SK-N-SH treated with all-trans-retinoic acid at 6 μM for 48 hours (cell line): Measurements from ENCODE around the gene ZNF217.

Source experiments
- ATAC-seq: fragments of 200-7000 bp; cut with Tn5 transposase; 3 replicates; pipeline ENCODE4 v1.9.1; 2020; ENCODE audit warnings: mild to moderate bottlenecking, moderate library complexity
- ARNTL ChIP-seq: fragments of 450-650 bp; formaldehyde crosslinking; IDR thresholded peaks from 2 replicates; pipeline ENCODE4 v1.5.0; 2020; ENCODE audit warnings: low read depth, mild to moderate bottlenecking, moderate library complexity, borderline replicate concordance
- BACH2 ChIP-seq: fragments of 250-450 bp; sonication (Bioruptor Pico); IDR thresholded peaks from 2 replicates; pipeline ENCODE4 v1.9.0; 2021; ENCODE audit warnings: mild to moderate bottlenecking, borderline replicate concordance
- CSDC2 ChIP-seq: fragments of 250-450 bp; sonication (Bioruptor Pico); IDR thresholded peaks from 2 replicates; pipeline ENCODE4 v1.5.0; 2020; ENCODE audit warnings: mild to moderate bottlenecking, moderate library complexity
- ESRRG ChIP-seq: fragments of 250-450 bp; sonication (Bioruptor Pico); IDR thresholded peaks from 2 replicates; pipeline ENCODE4 v1.6.1; 2021; ENCODE audit warnings: mild to moderate bottlenecking
- ISL1 ChIP-seq: fragments of 250-450 bp; sonication (Bioruptor Pico); IDR thresholded peaks from 2 replicates; pipeline ENCODE4 v2.1.2; 2022; ENCODE audit warnings: mild to moderate bottlenecking, moderate library complexity
- OSR1 ChIP-seq: fragments of 250-450 bp; sonication (Bioruptor Pico); IDR thresholded peaks from 2 replicates; pipeline ENCODE4 v1.8.0; 2022; ENCODE audit warnings: moderate library complexity, mild to moderate bottlenecking, inconsistent platforms
- PPARA ChIP-seq: fragments of 250-450 bp; sonication (Bioruptor Pico); IDR thresholded peaks from 2 replicates; pipeline ENCODE4 v1.5.0; 2020; ENCODE audit warnings: mild to moderate bottlenecking, borderline replicate concordance
- RARB ChIP-seq: fragments of 250-450 bp; sonication (Bioruptor Pico); IDR thresholded peaks from 2 replicates; pipeline ENCODE4 v1.8.0; 2021; ENCODE audit warnings: mild to moderate bottlenecking, moderate library complexity
- SNAI2 ChIP-seq: fragments of 250-450 bp; sonication (Bioruptor Pico); IDR thresholded peaks from 2 replicates; pipeline ENCODE4 v1.5.0; 2020; ENCODE audit warnings: mild to moderate bottlenecking, moderate library complexity
- TCF4 ChIP-seq: fragments of 250-450 bp; sonication (Bioruptor Pico); IDR thresholded peaks from 2 replicates; pipeline ENCODE4 v1.8.0; 2021; ENCODE audit warnings: mild to moderate bottlenecking, moderate library complexity, borderline replicate concordance
- TOX ChIP-seq: fragments of 250-450 bp; sonication (Bioruptor Pico); IDR thresholded peaks from 2 replicates; pipeline ENCODE4 v1.8.0; 2021; ENCODE audit warnings: mild to moderate bottlenecking, moderate library complexity, borderline replicate concordance
- ZC3H10 ChIP-seq: fragments of 250-450 bp; sonication (Bioruptor Pico); IDR thresholded peaks from 2 replicates; pipeline ENCODE4 v1.5.1; 2021; ENCODE audit warnings: mild to moderate bottlenecking, moderate library complexity
- ZFP3 ChIP-seq: fragments of 250-450 bp; sonication (Bioruptor Pico); IDR thresholded peaks from 2 replicates; pipeline ENCODE4 v1.5.0; 2020; ENCODE audit warnings: mild to moderate bottlenecking, moderate library complexity
- ZFP30 ChIP-seq: fragments of 450-650 bp; formaldehyde crosslinking; IDR thresholded peaks from 2 replicates; pipeline ENCODE4 v1.5.0; 2022; ENCODE audit warnings: mild to moderate bottlenecking, moderate library complexity
- TF ChIP-seq, protein P1 (sequence below): fragments of 250-450 bp; sonication (Bioruptor Pico); IDR thresholded peaks from 2 replicates; pipeline ENCODE4 v1.5.1; 2021; ENCODE audit warnings: mild to moderate bottlenecking, moderate library complexity
- TF ChIP-seq, protein P2 (sequence below): fragments of 250-450 bp; sonication (Bioruptor Pico); IDR thresholded peaks from 2 replicates; pipeline ENCODE4 v1.5.0; 2020; ENCODE audit warnings: mild to moderate bottlenecking, moderate library complexity
- TF ChIP-seq, protein P3 (sequence below): fragments of 250-450 bp; sonication (Bioruptor Pico); IDR thresholded peaks from 2 replicates; pipeline ENCODE4 v1.8.0; 2021; ENCODE audit warnings: low read depth, mild to moderate bottlenecking, moderate library complexity, borderline replicate concordance

Gene ZNF217

DNA sequence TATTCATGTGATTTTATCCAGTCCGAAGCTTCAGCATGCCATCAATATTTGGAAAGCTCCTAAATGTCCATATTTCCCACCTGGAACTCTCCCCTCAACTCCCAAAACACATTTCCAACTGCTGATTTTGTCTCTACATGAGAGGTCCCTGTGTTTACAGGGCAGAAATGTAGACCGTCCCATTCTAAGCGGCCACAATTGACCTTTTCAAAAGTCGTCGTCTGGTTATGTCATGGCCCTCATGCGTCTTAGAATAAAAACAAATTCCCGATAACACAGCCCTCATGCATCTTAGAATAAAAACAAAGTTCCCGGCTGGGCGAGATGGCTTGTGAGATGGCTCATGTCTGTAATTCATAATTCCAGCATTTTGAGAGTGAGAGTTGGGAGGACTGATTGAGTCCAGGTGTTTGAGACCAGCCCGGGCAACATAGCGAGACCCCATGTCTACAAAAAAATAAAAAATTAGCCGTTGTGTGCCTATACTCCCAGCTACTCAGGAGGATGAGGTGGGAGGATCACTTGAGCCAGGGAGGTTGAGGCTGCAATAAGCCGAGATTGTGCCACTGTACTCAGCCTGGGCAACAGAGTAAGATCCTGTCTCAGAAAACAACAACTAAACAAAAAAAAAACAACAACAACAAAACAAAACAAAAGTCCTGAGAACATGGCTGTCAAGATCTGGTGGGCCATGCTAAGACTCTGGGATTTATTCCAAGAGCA lies 6.4 kb upstream of the ZNF217 start:
- ATAC-seq = no peak

DNA sequence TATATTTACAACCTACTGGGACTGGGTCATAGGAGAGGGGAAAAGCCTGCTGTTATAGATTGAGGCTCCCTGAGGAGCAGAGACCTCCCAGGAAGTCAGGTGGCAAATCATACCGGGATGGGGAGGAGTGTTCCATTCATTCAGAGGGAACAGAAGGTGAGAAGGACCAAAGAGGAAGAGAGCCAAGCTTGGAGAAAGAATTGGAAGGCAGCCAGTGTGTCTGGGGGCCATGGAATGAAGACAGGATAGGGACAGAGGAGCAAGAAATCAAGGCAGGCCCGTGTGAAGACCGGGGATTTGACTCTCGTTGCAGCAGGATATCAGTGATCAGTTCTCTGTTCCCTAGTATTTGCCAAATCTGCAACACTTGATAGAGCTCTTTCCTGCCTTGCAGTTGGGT lies 5.7 kb upstream of the ZNF217 start:
- no peak for ATAC-seq
- TF ChIP-seq, protein P1, sequence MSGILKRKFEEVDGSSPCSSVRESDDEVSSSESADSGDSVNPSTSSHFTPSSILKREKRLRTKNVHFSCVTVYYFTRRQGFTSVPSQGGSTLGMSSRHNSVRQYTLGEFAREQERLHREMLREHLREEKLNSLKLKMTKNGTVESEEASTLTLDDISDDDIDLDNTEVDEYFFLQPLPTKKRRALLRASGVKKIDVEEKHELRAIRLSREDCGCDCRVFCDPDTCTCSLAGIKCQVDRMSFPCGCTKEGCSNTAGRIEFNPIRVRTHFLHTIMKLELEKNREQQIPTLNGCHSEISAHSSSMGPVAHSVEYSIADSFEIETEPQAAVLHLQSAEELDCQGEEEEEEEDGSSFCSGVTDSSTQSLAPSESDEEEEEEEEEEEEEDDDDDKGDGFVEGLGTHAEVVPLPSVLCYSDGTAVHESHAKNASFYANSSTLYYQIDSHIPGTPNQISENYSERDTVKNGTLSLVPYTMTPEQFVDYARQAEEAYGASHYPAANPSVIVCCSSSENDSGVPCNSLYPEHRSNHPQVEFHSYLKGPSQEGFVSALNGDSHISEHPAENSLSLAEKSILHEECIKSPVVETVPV (CRISPR knock-in tag) = no peak
- TF ChIP-seq ZC3H10 (CRISPR knock-in tag) (no peak), ESRRG (CRISPR knock-in tag) (no peak), SNAI2 (no peak), OSR1 (CRISPR knock-in tag) (no peak)
- TF ChIP-seq, protein P2, sequence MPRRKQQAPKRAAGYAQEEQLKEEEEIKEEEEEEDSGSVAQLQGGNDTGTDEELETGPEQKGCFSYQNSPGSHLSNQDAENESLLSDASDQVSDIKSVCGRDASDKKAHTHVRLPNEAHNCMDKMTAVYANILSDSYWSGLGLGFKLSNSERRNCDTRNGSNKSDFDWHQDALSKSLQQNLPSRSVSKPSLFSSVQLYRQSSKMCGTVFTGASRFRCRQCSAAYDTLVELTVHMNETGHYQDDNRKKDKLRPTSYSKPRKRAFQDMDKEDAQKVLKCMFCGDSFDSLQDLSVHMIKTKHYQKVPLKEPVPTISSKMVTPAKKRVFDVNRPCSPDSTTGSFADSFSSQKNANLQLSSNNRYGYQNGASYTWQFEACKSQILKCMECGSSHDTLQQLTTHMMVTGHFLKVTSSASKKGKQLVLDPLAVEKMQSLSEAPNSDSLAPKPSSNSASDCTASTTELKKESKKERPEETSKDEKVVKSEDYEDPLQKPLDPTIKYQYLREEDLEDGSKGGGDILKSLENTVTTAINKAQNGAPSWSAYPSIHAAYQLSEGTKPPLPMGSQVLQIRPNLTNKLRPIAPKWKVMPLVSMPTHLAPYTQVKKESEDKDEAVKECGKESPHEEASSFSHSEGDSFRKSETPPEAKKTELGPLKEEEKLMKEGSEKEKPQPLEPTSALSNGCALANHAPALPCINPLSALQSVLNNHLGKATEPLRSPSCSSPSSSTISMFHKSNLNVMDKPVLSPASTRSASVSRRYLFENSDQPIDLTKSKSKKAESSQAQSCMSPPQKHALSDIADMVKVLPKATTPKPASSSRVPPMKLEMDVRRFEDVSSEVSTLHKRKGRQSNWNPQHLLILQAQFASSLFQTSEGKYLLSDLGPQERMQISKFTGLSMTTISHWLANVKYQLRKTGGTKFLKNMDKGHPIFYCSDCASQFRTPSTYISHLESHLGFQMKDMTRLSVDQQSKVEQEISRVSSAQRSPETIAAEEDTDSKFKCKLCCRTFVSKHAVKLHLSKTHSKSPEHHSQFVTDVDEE = no peak

More for the DNA sequence above, 6.4 kb upstream of the ZNF217 start:
- TF ChIP-seq BACH2 (CRISPR knock-in tag) = no peak
- no peak for TF ChIP-seq ZFP30 (CRISPR knock-in tag)
- no peak for TF ChIP-seq PPARA
- TF ChIP-seq ISL1 = no peak
- TF ChIP-seq, protein P2 = no peak

DNA sequence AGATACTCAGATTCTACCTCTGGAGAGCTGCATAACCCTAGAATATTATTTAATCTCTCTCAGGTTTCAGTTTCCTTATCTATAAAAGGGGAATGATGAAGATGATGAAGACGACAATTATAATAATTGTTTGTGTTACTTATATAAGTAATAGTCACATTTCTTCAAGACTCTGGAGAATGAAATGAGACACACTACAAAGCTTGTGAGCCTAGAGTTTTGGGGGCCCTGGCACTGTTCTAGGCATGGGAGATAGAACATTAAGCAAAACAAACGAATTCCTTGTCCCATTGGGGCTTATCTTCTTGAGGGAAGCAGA lies 5.4 kb upstream of the ZNF217 start:
- no peak for TF ChIP-seq ZFP3
- no peak for TF ChIP-seq SNAI2
- TF ChIP-seq ZC3H10 (CRISPR knock-in tag) = no peak
- TF ChIP-seq BACH2 (CRISPR knock-in tag) = no peak
- TF ChIP-seq RARB (CRISPR knock-in tag) = no peak
- ATAC-seq = no peak

DNA sequence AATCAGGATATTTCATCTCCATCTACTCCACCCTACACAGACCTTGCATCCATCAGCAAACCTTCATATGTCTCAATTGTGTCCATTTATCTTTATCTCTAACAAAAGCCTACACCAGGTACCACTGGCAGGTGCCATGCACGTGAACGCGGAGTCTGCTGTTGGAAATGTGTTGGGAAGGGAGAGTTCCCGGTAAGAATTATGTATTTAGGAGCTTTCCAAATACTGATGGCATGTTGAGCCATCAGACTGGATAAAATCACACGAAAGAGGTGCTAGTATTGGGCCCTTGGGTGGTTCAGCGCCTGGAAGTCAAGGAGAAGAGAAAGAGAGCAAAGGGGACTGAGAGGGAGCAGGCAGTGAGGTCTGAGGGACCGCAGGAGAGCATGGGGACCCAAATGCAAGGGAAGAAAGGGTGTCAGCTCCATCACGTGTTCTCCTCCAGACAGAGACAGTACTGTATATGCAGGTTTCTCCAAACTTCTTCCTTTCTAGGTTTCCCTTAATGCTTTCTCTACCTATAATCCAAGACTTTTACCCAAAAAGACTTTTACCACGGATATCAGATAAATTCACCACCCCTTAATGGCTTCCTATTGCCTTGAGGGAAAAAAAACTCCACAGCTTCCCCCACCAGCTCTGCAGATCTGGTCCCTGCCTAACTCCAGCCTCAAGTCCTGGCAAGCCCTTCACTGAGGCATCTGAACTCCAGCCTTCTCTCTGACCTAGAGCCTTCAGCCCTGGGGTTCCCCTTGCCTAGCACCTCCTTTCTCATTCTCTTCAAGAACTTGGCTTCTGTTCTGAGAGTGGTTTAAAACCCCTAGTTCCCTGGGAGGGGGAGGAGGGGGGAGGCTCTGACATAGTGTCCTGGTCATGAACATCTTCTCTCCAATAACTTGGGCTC lies 4.8 kb upstream of the ZNF217 start:
- TF ChIP-seq OSR1 (CRISPR knock-in tag) (no peak), RARB (CRISPR knock-in tag) (no peak), ISL1 (no peak), BACH2 (CRISPR knock-in tag) (no peak), SNAI2 (no peak), ESRRG (CRISPR knock-in tag) (no peak), TCF4 (CRISPR knock-in tag) (no peak), CSDC2 (no peak), TOX (no peak), ARNTL (CRISPR knock-in tag) (no peak)
- TF ChIP-seq, protein P3, sequence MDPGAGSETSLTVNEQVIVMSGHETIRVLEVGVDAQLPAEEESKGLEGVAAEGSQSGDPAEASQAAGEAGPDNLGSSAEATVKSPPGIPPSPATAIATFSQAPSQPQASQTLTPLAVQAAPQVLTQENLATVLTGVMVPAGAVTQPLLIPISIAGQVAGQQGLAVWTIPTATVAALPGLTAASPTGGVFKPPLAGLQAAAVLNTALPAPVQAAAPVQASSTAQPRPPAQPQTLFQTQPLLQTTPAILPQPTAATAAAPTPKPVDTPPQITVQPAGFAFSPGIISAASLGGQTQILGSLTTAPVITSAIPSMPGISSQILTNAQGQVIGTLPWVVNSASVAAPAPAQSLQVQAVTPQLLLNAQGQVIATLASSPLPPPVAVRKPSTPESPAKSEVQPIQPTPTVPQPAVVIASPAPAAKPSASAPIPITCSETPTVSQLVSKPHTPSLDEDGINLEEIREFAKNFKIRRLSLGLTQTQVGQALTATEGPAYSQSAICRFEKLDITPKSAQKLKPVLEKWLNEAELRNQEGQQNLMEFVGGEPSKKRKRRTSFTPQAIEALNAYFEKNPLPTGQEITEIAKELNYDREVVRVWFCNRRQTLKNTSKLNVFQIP (CRISPR knock-in tag) = no peak
- ATAC-seq = no peak
